Astrocyte (in vitro differentiated cells and primary cell): ENCODE measurements around the gene RITA1.

Source experiments
- EZH2 ChIP-seq: IDR thresholded peaks from 2 replicates; pipeline ENCODE4 v1.6.1; 2012; ENCODE audit warnings: mild to moderate bottlenecking, low read length, inconsistent platforms; ENCODE audit not compliant: insufficient read depth
- TF ChIP-seq, protein P1 (sequence below): IDR thresholded peaks from 2 replicates; pipeline ENCODE4 v1.5.1; 2011; ENCODE audit warnings: low read depth, mild to moderate bottlenecking, inconsistent platforms, low read length, moderate library complexity; ENCODE audit not compliant: insufficient read depth

DNA sequence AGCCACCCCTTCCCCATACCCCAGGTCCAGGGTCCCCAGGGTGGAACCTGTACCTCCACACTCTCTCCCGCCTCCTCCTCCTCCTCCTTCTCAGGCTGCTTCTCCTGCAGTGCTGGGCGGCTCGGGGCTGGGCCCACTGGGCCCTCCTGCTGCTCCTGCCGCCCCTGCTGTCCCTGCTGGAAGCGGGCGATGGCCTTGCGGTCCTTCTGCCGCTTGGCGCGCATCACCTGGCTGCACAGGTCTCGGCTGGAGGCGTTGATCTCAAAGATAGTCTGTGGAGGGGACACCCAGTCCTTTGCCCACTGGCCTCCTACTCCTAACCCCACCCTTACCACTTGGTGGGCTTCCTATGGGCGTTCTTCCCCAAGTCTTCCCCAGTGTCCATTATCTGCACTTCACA is 21.5 kb upstream of the RITA1 start:
- TF ChIP-seq, protein P1, sequence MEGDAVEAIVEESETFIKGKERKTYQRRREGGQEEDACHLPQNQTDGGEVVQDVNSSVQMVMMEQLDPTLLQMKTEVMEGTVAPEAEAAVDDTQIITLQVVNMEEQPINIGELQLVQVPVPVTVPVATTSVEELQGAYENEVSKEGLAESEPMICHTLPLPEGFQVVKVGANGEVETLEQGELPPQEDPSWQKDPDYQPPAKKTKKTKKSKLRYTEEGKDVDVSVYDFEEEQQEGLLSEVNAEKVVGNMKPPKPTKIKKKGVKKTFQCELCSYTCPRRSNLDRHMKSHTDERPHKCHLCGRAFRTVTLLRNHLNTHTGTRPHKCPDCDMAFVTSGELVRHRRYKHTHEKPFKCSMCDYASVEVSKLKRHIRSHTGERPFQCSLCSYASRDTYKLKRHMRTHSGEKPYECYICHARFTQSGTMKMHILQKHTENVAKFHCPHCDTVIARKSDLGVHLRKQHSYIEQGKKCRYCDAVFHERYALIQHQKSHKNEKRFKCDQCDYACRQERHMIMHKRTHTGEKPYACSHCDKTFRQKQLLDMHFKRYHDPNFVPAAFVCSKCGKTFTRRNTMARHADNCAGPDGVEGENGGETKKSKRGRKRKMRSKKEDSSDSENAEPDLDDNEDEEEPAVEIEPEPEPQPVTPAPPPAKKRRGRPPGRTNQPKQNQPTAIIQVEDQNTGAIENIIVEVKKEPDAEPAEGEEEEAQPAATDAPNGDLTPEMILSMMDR: no peak
- TF ChIP-seq EZH2: no peak
